ENCODE measurements around the gene NPM3. TPM values are rescaled to one million over a fixed set of nuclear protein-coding genes. Genes with fewer than 3 reads are reported as not detected.
A peak's percentile ranks its signal among the peaks of the same experiment; 100 is the strongest.

NPM3 gene
- total and polyA plus RNA-seq, 5 donors from 2014 or later: 3.1 to 7.3 (median 3.1) TPM

- H3K4me1 Mint-ChIP-seq: peaks cover 17 to 77% (median 45%) of the 10 kb centered on the region in 4 donors
- H3K9me3 ChIP-seq (ENCODE audit: control insufficient read depth in 2 of 2, low read length in 2 of 2): no peaks in the 10 kb centered on the region
- peaks cover 13% of the 10 kb centered on the region for H3K36me3 ChIP-seq (ENCODE audit: control insufficient read depth, insufficient read depth, low read length)
- peaks cover 4% of the 10 kb centered on the region for H3K36me3 Mint-ChIP-seq
- H3K4me3 Mint-ChIP-seq: peak overlapping the region; percentile 61 to 77 (median 70)
- peaks cover 62% of the 10 kb centered on the region for H3K4me1 ChIP-seq (ENCODE audit: control insufficient read depth, insufficient read depth, low read length, poor library complexity, severe bottlenecking)
- peak overlapping the region in 1 of 3 donors; percentile 60 for H3K27ac Mint-ChIP-seq
- peak; percentile 50 to 75 (median 74) for DNase-seq
- peaks cover 11% of the 10 kb centered on the region for H3K27me3 ChIP-seq (ENCODE audit: control insufficient read depth, insufficient read depth, low read length)
- ATAC-seq (ENCODE audit: low read depth in 2 of 2): peak; percentile 59 to 60
- H3K9me3 Mint-ChIP-seq: no peaks in the 10 kb centered on the region
- no peak overlapping the region for H3K27ac ChIP-seq (ENCODE audit: insufficient read depth, low read length, poor library complexity, severe bottlenecking)
- no peak overlapping the region for H3K4me3 ChIP-seq (ENCODE audit: low read depth, low read length)
- H3K27me3 Mint-ChIP-seq: peaks cover 35% of the 10 kb centered on the region
Measured at GRCh38 chr10:101780818-101781654, 2.2 kb downstream of the NPM3 start.

GRCh38 chr10:101780187-101780817, 2.9 kb downstream of the NPM3 start:
- H3K9me3 Mint-ChIP-seq: no peaks in the 10 kb centered on the region
- ATAC-seq (ENCODE audit: low read depth in 2 of 2): no peak
- H3K4me1 ChIP-seq (ENCODE audit: control insufficient read depth, insufficient read depth, low read length, poor library complexity, severe bottlenecking): peaks cover 65% of the 10 kb centered on the region
- H3K27ac ChIP-seq (ENCODE audit: insufficient read depth, low read length, poor library complexity, severe bottlenecking): no peak overlapping the region
- H3K9me3 ChIP-seq (ENCODE audit: control insufficient read depth in 2 of 2, low read length in 2 of 2): no peaks in the 10 kb centered on the region
- H3K36me3 ChIP-seq (ENCODE audit: control insufficient read depth, insufficient read depth, low read length): peaks cover 6% of the 10 kb centered on the region
- peak overlapping the region; percentile 57 for H3K4me3 ChIP-seq (ENCODE audit: low read depth, low read length)
- peaks cover 17 to 73% (median 40%) of the 10 kb centered on the region in 4 donors for H3K4me1 Mint-ChIP-seq
- H3K27ac Mint-ChIP-seq: no peak overlapping the region
- H3K27me3 ChIP-seq (ENCODE audit: control insufficient read depth, insufficient read depth, low read length): peaks cover 11% of the 10 kb centered on the region
- peaks cover 37% of the 10 kb centered on the region for H3K27me3 Mint-ChIP-seq
- peak overlapping the region; percentile 61 to 87 (median 72) for H3K4me3 Mint-ChIP-seq
- H3K36me3 Mint-ChIP-seq: no peaks in the 10 kb centered on the region
- no peak for DNase-seq

GRCh38 chr10:101779544-101780186, 3.6 kb downstream of the NPM3 start:
- Histone ChIP-seq H3K9me3 (ENCODE audit: control insufficient read depth in 2 of 2, low read length in 2 of 2) (no peaks in the 10 kb centered on the region), H3K4me1 (ENCODE audit: control insufficient read depth, insufficient read depth, low read length, poor library complexity, severe bottlenecking) (peaks cover 71% of the 10 kb centered on the region), H3K27ac (ENCODE audit: insufficient read depth, low read length, poor library complexity, severe bottlenecking) (no peak overlapping the region), H3K27me3 (ENCODE audit: control insufficient read depth, insufficient read depth, low read length) (peaks cover 11% of the 10 kb centered on the region), H3K4me3 (ENCODE audit: low read depth, low read length) (peak overlapping the region; percentile 74), H3K36me3 (ENCODE audit: control insufficient read depth, insufficient read depth, low read length) (peaks cover 3% of the 10 kb centered on the region)
- ATAC-seq (ENCODE audit: low read depth in 2 of 2): peak; percentile 54 to 58
- Mint-ChIP-seq H3K9me3 (no peaks in the 10 kb centered on the region), H3K4me3 (peak overlapping the region; percentile 63 to 93 (median 84)), H3K27ac (peak overlapping the region in 1 of 3 donors; percentile 67), H3K36me3 (no peaks in the 10 kb centered on the region), H3K27me3 (peaks cover 43% of the 10 kb centered on the region), H3K4me1 (peaks cover 15 to 72% (median 34%) of the 10 kb centered on the region in 4 donors)
- DNase-seq: peak; percentile 71 to 78 (median 74)

GRCh38 chr10:101778781-101779543, 4.3 kb downstream of the NPM3 start:
- H3K27me3 Mint-ChIP-seq: peaks cover 50% of the 10 kb centered on the region
- no peak for ATAC-seq (ENCODE audit: low read depth in 2 of 2)
- peak overlapping the region in 1 of 3 donors; percentile 67 for H3K27ac Mint-ChIP-seq

GRCh38 chr10:101778151-101778780, 5.0 kb downstream of the NPM3 start:
- H3K4me3 Mint-ChIP-seq: peak overlapping the region; percentile 63 to 93 (median 84)
- ATAC-seq (ENCODE audit: low read depth in 2 of 2): no peak
- no peaks in the 10 kb centered on the region for H3K9me3 Mint-ChIP-seq
- H3K27me3 ChIP-seq (ENCODE audit: control insufficient read depth, insufficient read depth, low read length): peaks cover 11% of the 10 kb centered on the region
- H3K36me3 ChIP-seq (ENCODE audit: control insufficient read depth, insufficient read depth, low read length): no peaks in the 10 kb centered on the region
- H3K27me3 Mint-ChIP-seq: peaks cover 56% of the 10 kb centered on the region
- no peak for DNase-seq
- no peak overlapping the region for H3K27ac ChIP-seq (ENCODE audit: insufficient read depth, low read length, poor library complexity, severe bottlenecking)
- no peaks in the 10 kb centered on the region for H3K36me3 Mint-ChIP-seq
- H3K4me1 ChIP-seq (ENCODE audit: control insufficient read depth, insufficient read depth, low read length, poor library complexity, severe bottlenecking): peaks cover 64% of the 10 kb centered on the region
- no peak overlapping the region for H3K27ac Mint-ChIP-seq
- H3K4me1 Mint-ChIP-seq: peaks cover 3 to 72% (median 26%) of the 10 kb centered on the region in 4 donors
- H3K4me3 ChIP-seq (ENCODE audit: low read depth, low read length): no peak overlapping the region
- no peaks in the 10 kb centered on the region for H3K9me3 ChIP-seq (ENCODE audit: control insufficient read depth in 2 of 2, low read length in 2 of 2)

More at GRCh38 chr10:101778781-101779543, 4.3 kb downstream of the NPM3 start:
- Histone ChIP-seq H3K27me3 (ENCODE audit: control insufficient read depth, insufficient read depth, low read length) (peaks cover 11% of the 10 kb centered on the region), H3K36me3 (ENCODE audit: control insufficient read depth, insufficient read depth, low read length) (no peaks in the 10 kb centered on the region), H3K9me3 (ENCODE audit: control insufficient read depth in 2 of 2, low read length in 2 of 2) (no peaks in the 10 kb centered on the region), H3K4me1 (ENCODE audit: control insufficient read depth, insufficient read depth, low read length, poor library complexity, severe bottlenecking) (peaks cover 71% of the 10 kb centered on the region), H3K27ac (ENCODE audit: insufficient read depth, low read length, poor library complexity, severe bottlenecking) (no peak overlapping the region), H3K4me3 (ENCODE audit: low read depth, low read length) (no peak overlapping the region)
- Mint-ChIP-seq H3K4me3 (peak overlapping the region; percentile 63 to 93 (median 84)), H3K4me1 (peaks cover 8 to 72% (median 28%) of the 10 kb centered on the region in 4 donors), H3K9me3 (no peaks in the 10 kb centered on the region), H3K36me3 (no peaks in the 10 kb centered on the region)
- DNase-seq: peak in 1 of 3 donors; percentile 47

GRCh38 chr10:101777619-101778145, 5.6 kb downstream of the NPM3 start:
- no peak overlapping the region for H3K27ac Mint-ChIP-seq
- H3K9me3 Mint-ChIP-seq: no peaks in the 10 kb centered on the region
- Histone ChIP-seq H3K27ac (ENCODE audit: insufficient read depth, low read length, poor library complexity, severe bottlenecking) (no peak overlapping the region), H3K36me3 (ENCODE audit: control insufficient read depth, insufficient read depth, low read length) (no peaks in the 10 kb centered on the region), H3K4me3 (ENCODE audit: low read depth, low read length) (no peak overlapping the region), H3K27me3 (ENCODE audit: control insufficient read depth, insufficient read depth, low read length) (peaks cover 14% of the 10 kb centered on the region), H3K4me1 (ENCODE audit: control insufficient read depth, insufficient read depth, low read length, poor library complexity, severe bottlenecking) (peaks cover 59% of the 10 kb centered on the region), H3K9me3 (ENCODE audit: control insufficient read depth in 2 of 2, low read length in 2 of 2) (no peaks in the 10 kb centered on the region)
- peaks cover 58% of the 10 kb centered on the region for H3K27me3 Mint-ChIP-seq
- peaks cover 0 to 66% (median 23%) of the 10 kb centered on the region in 4 donors for H3K4me1 Mint-ChIP-seq
- DNase-seq: no peak
- H3K36me3 Mint-ChIP-seq: no peaks in the 10 kb centered on the region
- ATAC-seq (ENCODE audit: low read depth in 2 of 2): no peak
- H3K4me3 Mint-ChIP-seq: peak overlapping the region; percentile 16 to 64 (median 50)

All from CD4-positive, CD25-positive, alpha-beta regulatory T cell (primary cell).